ENCODE results near the gene TTC12.

DNA sequence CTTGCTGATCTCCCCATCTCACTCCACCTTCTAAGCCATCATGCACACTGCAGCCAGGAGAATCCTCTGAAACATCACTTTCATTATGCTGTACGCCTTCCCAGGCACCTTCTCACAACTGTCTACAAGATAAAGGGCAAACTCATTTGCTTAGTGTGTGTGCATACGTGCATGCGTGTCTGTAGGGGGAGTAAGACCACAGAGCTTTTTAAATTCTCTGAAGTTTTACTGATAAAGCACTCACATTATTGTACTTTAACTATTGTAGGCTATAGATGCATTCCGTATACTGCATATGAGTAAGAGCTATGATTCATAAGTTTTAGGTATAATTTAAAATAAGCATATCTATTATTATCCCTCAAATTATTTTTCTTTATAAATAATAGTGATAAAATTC is 57.9 kb downstream of the TTC12 start:
- TF ChIP-seq POLR2A (IDR thresholded peaks at IDR 0.05; ENCODE audit: low read depth, low read length) (no peak), TAF1 (IDR thresholded peaks at IDR 0.05; ENCODE audit: borderline replicate concordance, low read depth, low read length) (no peak)

Data from GM12892 (cell line).